Hypothalamus (tissue), 51 donors: ENCODE data around the gene CACNB2.

ENCODE experiments used
- DNase-seq, 51 donors: peaks; one replicate each; lab custom pipeline; 2025; lab: John Stamatoyannopoulos, UW

The CACNB2 gene

GRCh38 chr10:18222866-18223265, 82.6 kb downstream of the CACNB2 start:
- no peak for DNase-seq

- DNase-seq = no peak
Measured at GRCh38 chr10:18223898-18224297, 83.7 kb downstream of the CACNB2 start.

- no peak for DNase-seq
Measured at GRCh38 chr10:18224626-18225445, 84.6 kb downstream of the CACNB2 start.

GRCh38 chr10:18226336-18226735, 86.1 kb downstream of the CACNB2 start:
- no peak for DNase-seq

- no peak for DNase-seq
Measured at GRCh38 chr10:18229826-18230225, 89.6 kb downstream of the CACNB2 start.

GRCh38 chr10:18230794-18231193, 90.6 kb downstream of the CACNB2 start:
- no peak for DNase-seq

- DNase-seq = no peak
Measured at GRCh38 chr10:18231480-18231879, 91.3 kb downstream of the CACNB2 start.

GRCh38 chr10:18233775-18234174, 93.6 kb downstream of the CACNB2 start:
- no peak for DNase-seq

GRCh38 chr10:18235477-18235876, 95.3 kb downstream of the CACNB2 start:
- peak in 1 of 51 donors; percentile 2 for DNase-seq

GRCh38 chr10:18236756-18237155, 96.5 kb downstream of the CACNB2 start:
- no peak for DNase-seq

GRCh38 chr10:18238870-18239485, 98.8 kb downstream of the CACNB2 start:
- DNase-seq = peak in 4 of 51 donors; percentile 1 to 12 (median 4)

GRCh38 chr10:18240185-18240882, 100.1 kb downstream of the CACNB2 start:
- DNase-seq = no peak

- no peak for DNase-seq
Measured at GRCh38 chr10:18246967-18247366, 106.7 kb downstream of the CACNB2 start.

- DNase-seq = no peak
Measured at GRCh38 chr10:18252086-18252485, 111.9 kb downstream of the CACNB2 start.

GRCh38 chr10:18254086-18254485, 113.9 kb downstream of the CACNB2 start:
- no peak for DNase-seq

- no peak for DNase-seq
Measured at GRCh38 chr10:18254692-18255091, 114.5 kb downstream of the CACNB2 start.

GRCh38 chr10:18260310-18260922, 120.2 kb downstream of the CACNB2 start:
- DNase-seq = peak in 8 of 51 donors; percentile 1 to 47 (median 14)

GRCh38 chr10:18261063-18261610, 120.9 kb downstream of the CACNB2 start:
- peak in 8 of 51 donors; percentile 2 to 47 (median 8) for DNase-seq

- peak in 3 of 51 donors; percentile 11 to 33 (median 12) for DNase-seq
Measured at GRCh38 chr10:18261768-18262231, 121.6 kb downstream of the CACNB2 start.

GRCh38 chr10:18264466-18265050, 124.3 kb downstream of the CACNB2 start:
- no peak for DNase-seq
